ENCODE data around the gene NATD1.

Gene NATD1

GRCh38 chr17:21271454-21272183 is 18.4 kb upstream of the NATD1 start:
- TF ChIP-seq CTCF (IDR thresholded peaks at IDR 0.05; ENCODE audit: unreplicated experiment in 3 of 3) = no peak
- no peaks in the 10 kb centered on the region for H3K9me3 Mint-ChIP-seq
- H3K4me3 Mint-ChIP-seq = no peak overlapping the region
- H3K4me1 Mint-ChIP-seq = peaks cover 14% of the 10 kb centered on the region
- no peaks in the 10 kb centered on the region for H3K36me3 Mint-ChIP-seq (ENCODE audit: low read depth)
- peaks cover 22% of the 10 kb centered on the region for H3K27me3 Mint-ChIP-seq (ENCODE audit: low read depth)
- H3K27ac Mint-ChIP-seq = no peak overlapping the region

GRCh38 chr17:21269394-21269793 is 16.2 kb upstream of the NATD1 start:
- Mint-ChIP-seq H3K4me3 (no peak overlapping the region), H3K36me3 (ENCODE audit: low read depth) (no peaks in the 10 kb centered on the region), H3K27me3 (ENCODE audit: low read depth) (peaks cover 16% of the 10 kb centered on the region), H3K9me3 (no peaks in the 10 kb centered on the region), H3K4me1 (no peaks in the 10 kb centered on the region), H3K27ac (no peak overlapping the region)
- TF ChIP-seq CTCF (IDR thresholded peaks at IDR 0.05; ENCODE audit: unreplicated experiment in 3 of 3) = no peak

GRCh38 chr17:21268596-21269188 is 15.5 kb upstream of the NATD1 start:
- Mint-ChIP-seq H3K9me3 (no peaks in the 10 kb centered on the region), H3K4me1 (no peaks in the 10 kb centered on the region), H3K27ac (no peak overlapping the region), H3K36me3 (ENCODE audit: low read depth) (no peaks in the 10 kb centered on the region), H3K4me3 (no peak overlapping the region), H3K27me3 (ENCODE audit: low read depth) (peaks cover 16% of the 10 kb centered on the region)
- no peak for TF ChIP-seq CTCF (IDR thresholded peaks at IDR 0.05; ENCODE audit: unreplicated experiment in 3 of 3)

GRCh38 chr17:21263376-21263775 is 10.2 kb upstream of the NATD1 start:
- Mint-ChIP-seq H3K27ac (no peak overlapping the region), H3K9me3 (no peaks in the 10 kb centered on the region), H3K27me3 (ENCODE audit: low read depth) (peaks cover 4% of the 10 kb centered on the region), H3K4me1 (no peaks in the 10 kb centered on the region), H3K4me3 (no peak overlapping the region), H3K36me3 (ENCODE audit: low read depth) (no peaks in the 10 kb centered on the region)
- no peak for TF ChIP-seq CTCF (IDR thresholded peaks at IDR 0.05; ENCODE audit: unreplicated experiment in 3 of 3)

GRCh38 chr17:21262259-21262993 is 9.2 kb upstream of the NATD1 start:
- H3K36me3 Mint-ChIP-seq (ENCODE audit: low read depth) = no peaks in the 10 kb centered on the region
- H3K27ac Mint-ChIP-seq = no peak overlapping the region
- H3K27me3 Mint-ChIP-seq (ENCODE audit: low read depth) = peaks cover 4% of the 10 kb centered on the region
- H3K9me3 Mint-ChIP-seq = no peaks in the 10 kb centered on the region
- no peak for TF ChIP-seq CTCF (IDR thresholded peaks at IDR 0.05; ENCODE audit: unreplicated experiment in 3 of 3)
- no peaks in the 10 kb centered on the region for H3K4me1 Mint-ChIP-seq
- H3K4me3 Mint-ChIP-seq = no peak overlapping the region
